GM19099 (cell line): Measurements from ENCODE around the gene FNDC7.

Source experiments
- POLR2A ChIP-seq: IDR thresholded peaks from 3 replicates; pipeline ENCODE4 v1.6.1; 2011; ENCODE audit warnings: low read depth; ENCODE audit not compliant: insufficient read length; ENCODE audit errors: extremely low read depth

The FNDC7 gene

GRCh38 chr1:108712606-108713150 is at the start of gene FNDC7:
TSS of gene FNDC7 (plus strand) at chr1:108712908. CDS start at chr1:108712934, 26 bp downstream.
- TF ChIP-seq POLR2A: no peak

- no peak for TF ChIP-seq POLR2A
Measured at GRCh38 chr1:108663074-108663473, 49.6 kb upstream of the FNDC7 start.

DNA sequence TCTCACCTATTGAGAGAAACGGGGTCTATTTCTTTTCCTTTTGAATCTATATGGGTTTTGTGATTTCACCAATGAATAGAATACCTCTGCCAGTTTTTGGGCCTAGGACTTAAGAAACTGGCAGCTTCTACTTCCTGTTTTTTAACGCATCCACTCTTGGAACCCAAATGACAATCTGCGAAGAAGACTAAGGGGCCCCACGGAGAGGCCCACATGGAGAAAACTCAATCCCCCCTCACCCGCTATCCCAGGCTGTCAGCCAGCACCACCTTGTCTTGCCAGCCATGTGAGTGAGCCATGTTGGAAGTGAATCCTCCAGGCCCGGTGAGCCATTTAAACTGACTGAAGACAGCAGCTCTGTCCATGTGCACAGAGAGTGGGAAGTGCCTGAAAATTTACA is 48.2 kb upstream of the FNDC7 start:
- TF ChIP-seq POLR2A: no peak

DNA sequence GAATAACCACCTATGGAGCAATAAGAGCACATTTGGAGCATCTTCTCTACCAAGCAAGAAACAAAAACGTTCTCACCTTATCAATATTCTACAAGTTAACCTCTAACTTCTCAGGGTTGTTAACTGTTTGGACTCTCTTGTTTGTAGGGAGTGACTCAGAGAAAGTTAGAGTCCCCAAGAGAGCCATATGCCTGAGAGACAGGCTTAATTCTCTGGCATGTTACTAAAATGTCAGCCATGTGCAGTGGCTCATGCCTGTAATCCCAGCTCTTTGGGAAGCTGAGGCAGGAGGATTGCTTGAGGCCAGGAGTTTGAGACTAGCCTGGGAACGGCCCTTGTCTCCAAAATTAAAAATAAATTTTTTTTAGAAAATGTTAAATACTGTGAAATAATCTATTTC is 47.6 kb upstream of the FNDC7 start:
- TF ChIP-seq POLR2A: no peak

DNA sequence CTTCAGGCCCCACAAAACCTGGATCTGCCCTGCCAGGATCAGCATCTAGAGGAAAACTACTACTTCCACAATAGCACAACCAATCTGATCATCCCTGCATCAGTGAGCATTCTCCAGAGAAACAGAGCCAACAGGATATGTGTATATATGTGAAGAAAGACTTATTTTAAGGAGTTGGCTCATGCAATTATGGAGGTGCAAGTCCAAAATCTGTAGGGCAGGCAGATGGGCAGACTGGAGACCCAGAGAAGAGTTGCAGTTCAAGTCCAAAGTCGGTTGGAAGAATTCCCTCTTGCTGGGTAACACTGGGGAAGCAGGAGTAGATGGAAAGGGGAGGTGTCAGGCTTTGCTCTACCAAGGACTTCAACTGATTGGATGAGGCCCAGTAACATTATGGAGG is 46.9 kb upstream of the FNDC7 start:
- TF ChIP-seq POLR2A: no peak

GRCh38 chr1:108668777-108669176 is 43.9 kb upstream of the FNDC7 start:
- no peak for TF ChIP-seq POLR2A

- TF ChIP-seq POLR2A: no peak
Measured at GRCh38 chr1:108669679-108670078, 43.0 kb upstream of the FNDC7 start.

- TF ChIP-seq POLR2A: no peak
Measured at GRCh38 chr1:108670131-108670773, 42.5 kb upstream of the FNDC7 start.

- no peak for TF ChIP-seq POLR2A
Measured at GRCh38 chr1:108671143-108671542, 41.6 kb upstream of the FNDC7 start.

DNA sequence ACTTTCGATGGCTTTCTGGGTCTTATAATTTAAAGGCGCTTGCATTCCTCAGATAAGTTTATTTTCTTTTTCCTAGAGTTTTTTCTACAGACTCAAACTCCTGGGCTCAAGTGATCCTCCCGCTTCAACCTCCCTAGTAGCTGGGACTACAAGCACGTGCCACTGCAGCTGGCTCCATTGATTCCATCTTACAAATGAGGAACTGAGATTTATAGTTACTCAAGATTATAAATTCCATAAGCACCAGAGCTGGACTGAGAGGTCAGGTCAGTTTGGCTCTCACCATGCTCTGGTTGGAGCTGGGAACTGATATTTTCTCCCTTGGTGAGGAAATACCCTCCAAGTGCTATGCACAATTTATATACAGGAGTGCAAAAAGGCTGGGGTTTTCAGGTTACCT is 34.0 kb upstream of the FNDC7 start:
- TF ChIP-seq POLR2A: no peak

GRCh38 chr1:108679586-108680213 is 33.0 kb upstream of the FNDC7 start:
- TF ChIP-seq POLR2A: no peak

GRCh38 chr1:108685529-108685928 is 27.2 kb upstream of the FNDC7 start:
- no peak for TF ChIP-seq POLR2A

DNA sequence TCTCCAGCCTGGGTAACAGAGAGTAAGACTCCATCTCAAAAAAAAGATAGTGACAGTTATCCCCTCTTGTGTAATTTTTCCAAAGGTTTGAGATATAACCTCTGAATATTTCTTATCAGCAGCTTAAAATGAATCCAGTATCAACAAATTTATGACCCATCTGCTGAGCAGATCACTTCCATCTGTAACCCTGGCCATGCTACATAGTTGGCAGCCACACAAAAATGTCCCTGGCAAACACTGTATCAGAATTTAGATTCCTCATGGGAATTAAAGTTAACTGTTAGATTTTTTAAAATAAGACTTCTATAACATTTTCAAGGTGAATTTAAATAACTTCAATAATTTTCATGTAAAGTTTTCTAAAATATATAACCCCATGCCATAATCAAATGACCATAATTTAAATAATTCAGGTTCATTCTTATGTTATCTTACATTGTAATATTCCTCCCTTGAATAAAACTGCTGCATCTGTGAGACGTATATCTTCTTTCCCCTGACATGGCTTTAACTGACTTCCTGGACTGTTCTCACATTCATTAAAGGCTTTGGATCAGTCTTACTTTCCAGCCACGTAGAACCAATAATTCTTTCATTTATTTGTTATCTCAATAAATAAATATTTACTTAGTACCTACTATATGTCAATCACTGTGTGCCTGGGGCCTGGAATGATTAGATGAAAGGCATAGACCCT is 25.9 kb upstream of the FNDC7 start:
- TF ChIP-seq POLR2A: no peak

DNA sequence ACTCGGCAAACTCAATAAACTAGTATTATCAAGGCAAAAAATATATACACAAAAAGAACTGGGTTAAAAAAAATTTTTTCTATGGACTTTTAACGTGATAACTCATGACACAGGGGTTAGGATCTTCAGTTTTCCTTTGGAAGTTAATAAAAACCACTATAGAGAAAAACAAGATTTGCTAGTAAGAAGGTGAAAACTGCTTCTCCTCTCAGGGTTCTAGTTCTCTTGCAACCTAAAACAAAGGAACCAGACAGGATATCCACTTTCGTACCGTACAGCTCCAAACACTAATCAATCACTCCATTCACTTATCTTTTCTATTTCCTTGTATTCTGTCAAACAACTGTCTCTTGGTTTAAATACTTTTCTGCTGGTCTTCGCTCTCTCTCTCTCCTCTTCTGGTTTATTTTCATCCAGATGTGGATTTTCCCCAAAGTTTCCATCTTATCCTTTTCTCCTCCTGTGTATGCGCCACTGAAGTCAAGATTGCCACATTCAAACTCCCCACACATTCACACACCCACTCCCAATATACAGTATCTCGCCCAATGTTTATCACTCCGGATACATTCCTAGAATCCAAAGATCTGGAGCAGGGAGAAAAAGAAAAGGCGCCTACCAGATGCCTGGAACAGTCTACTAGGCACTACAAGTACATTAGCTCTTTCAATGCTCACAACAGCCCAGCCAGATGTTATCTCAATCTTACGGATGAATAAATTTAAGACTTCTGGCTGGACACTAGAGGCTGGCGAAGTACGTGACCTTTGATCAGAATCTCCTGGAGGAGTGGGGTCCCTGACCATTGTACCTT is 21.4 kb upstream of the FNDC7 start:
- no peak for TF ChIP-seq POLR2A
